ENCODE measurements around the gene R3HDM4.

The R3HDM4 gene

DNA sequence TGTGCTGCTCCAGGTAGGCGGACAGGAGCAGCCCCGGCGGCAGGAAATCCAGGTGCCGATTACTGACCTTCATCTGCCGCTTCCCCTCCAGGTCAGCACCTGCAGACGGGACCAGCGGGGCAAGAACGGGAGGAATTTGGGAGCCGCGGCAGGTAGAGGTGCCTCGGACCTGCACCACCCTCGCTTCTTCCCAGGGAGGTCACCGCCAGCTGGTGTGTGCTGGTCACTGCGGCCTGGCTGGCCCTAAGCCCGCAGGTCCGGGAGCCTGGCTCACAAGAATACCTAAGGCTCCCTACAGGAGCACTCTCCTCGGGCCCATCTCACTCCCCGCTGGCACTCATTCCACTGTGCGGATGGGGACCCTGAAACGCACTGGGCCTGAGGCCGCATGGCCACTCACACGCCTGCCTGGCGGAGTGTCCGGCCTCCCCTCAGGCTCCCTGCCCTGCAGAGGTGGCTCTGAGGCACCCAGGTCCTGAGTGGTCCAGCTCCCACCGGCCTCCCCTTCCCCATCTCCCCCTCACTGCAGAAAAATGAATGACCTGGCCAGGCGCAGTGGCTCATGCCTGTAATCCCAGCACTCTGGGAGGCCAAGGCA lies 15.5 kb downstream of the R3HDM4 start:
- Histone ChIP-seq H3K4me3 (ENCODE audit: low read depth, low read length, poor library complexity, severe bottlenecking) (no peak overlapping the region), H2AFZ (ENCODE audit: low read length) (no peak overlapping the region), H3K4me2 (ENCODE audit: low read length) (no peak overlapping the region), H3K79me2 (ENCODE audit: insufficient read depth, low read length) (no peaks in the 10 kb centered on the region), H3K4me1 (ENCODE audit: insufficient read depth, low read length, severe bottlenecking) (peaks cover 19% of the 10 kb centered on the region), H3K36me3 (ENCODE audit: insufficient read depth, low read length) (peaks cover 30% of the 10 kb centered on the region), H3K9me3 (ENCODE audit: low read length) (no peaks in the 10 kb centered on the region), H3F3A (ENCODE audit: insufficient read depth, low read length) (no peaks in the 10 kb centered on the region; the same call in 1 of the 2 replicates), H4K20me1 (ENCODE audit: insufficient read depth, low read length) (no peaks in the 10 kb centered on the region), H3K27ac (ENCODE audit: low read depth, low read length, poor library complexity, severe bottlenecking) (no peak overlapping the region), H3K9me2 (ENCODE audit: low read depth, low read length) (no peaks in the 10 kb centered on the region), H3K9ac (ENCODE audit: low read length) (no peak overlapping the region), H3K27me3 (ENCODE audit: insufficient read depth, low read length) (no peaks in the 10 kb centered on the region)
- TF ChIP-seq EZH2 (IDR thresholded peaks at IDR 0.05; ENCODE audit: borderline replicate concordance, low read length) = no peak
- TF ChIP-seq, protein P1, sequence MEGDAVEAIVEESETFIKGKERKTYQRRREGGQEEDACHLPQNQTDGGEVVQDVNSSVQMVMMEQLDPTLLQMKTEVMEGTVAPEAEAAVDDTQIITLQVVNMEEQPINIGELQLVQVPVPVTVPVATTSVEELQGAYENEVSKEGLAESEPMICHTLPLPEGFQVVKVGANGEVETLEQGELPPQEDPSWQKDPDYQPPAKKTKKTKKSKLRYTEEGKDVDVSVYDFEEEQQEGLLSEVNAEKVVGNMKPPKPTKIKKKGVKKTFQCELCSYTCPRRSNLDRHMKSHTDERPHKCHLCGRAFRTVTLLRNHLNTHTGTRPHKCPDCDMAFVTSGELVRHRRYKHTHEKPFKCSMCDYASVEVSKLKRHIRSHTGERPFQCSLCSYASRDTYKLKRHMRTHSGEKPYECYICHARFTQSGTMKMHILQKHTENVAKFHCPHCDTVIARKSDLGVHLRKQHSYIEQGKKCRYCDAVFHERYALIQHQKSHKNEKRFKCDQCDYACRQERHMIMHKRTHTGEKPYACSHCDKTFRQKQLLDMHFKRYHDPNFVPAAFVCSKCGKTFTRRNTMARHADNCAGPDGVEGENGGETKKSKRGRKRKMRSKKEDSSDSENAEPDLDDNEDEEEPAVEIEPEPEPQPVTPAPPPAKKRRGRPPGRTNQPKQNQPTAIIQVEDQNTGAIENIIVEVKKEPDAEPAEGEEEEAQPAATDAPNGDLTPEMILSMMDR (IDR thresholded peaks at IDR 0.05; ENCODE audit: low read length) = no peak

DNA sequence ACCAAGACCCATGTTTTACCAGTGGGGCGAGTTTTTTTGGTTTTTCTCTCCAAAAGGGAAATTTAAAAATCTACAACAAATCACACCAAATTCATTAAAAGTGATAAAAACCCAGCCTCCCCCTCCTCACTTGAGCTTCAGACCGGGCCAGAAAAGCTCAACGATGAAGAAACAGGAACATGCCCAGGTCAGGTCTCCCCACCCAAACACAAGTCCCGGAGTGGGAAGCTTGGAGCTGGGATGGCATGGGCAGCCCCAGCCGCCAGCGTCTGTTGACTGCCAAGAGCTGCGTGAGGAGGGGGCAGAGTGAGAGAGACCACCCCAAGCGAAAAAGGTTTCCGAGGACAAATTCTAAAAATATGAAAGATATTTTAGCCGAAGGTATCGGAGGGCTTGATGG lies 16.0 kb downstream of the R3HDM4 start:
- Histone ChIP-seq H3K9me3 (ENCODE audit: low read length) (no peaks in the 10 kb centered on the region), H3K79me2 (ENCODE audit: insufficient read depth, low read length) (no peaks in the 10 kb centered on the region), H3K4me2 (ENCODE audit: low read length) (no peak overlapping the region), H3K36me3 (ENCODE audit: insufficient read depth, low read length) (peaks cover 29% of the 10 kb centered on the region), H4K20me1 (ENCODE audit: insufficient read depth, low read length) (no peaks in the 10 kb centered on the region), H3K4me3 (ENCODE audit: low read depth, low read length, poor library complexity, severe bottlenecking) (no peak overlapping the region), H2AFZ (ENCODE audit: low read length) (no peak overlapping the region), H3K9ac (ENCODE audit: low read length) (no peak overlapping the region), H3K27me3 (ENCODE audit: insufficient read depth, low read length) (no peaks in the 10 kb centered on the region), H3K27ac (ENCODE audit: low read depth, low read length, poor library complexity, severe bottlenecking) (no peak overlapping the region), H3K9me2 (ENCODE audit: low read depth, low read length) (no peaks in the 10 kb centered on the region), H3K4me1 (ENCODE audit: insufficient read depth, low read length, severe bottlenecking) (peaks cover 23% of the 10 kb centered on the region), H3F3A (ENCODE audit: insufficient read depth, low read length) (no peaks in the 10 kb centered on the region; the same call in 1 of the 2 replicates)
- no peak for TF ChIP-seq EZH2 (IDR thresholded peaks at IDR 0.05; ENCODE audit: borderline replicate concordance, low read length)
- TF ChIP-seq, protein P1 (IDR thresholded peaks at IDR 0.05; ENCODE audit: low read length) = no peak

DNA sequence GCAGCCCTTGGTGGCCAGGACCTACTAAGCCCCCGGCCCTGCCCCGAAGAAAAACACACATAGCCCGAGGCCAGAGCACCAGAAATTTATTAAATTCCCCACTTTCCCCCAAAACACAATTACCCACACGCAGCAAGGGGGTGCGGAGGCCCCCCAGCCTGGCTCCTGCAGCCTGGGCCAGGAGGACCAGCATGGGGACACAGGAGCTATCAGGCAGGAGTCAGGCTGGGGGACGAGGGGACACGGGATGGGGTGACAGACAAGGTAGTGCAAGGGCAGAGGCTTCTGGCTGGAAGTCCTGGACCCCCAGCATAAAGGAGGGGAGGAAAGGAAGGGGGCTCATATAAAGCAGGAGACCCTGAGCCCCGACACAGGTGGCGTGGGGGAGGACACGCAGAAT lies 16.6 kb downstream of the R3HDM4 start:
- Histone ChIP-seq H3K36me3 (ENCODE audit: insufficient read depth, low read length) (peaks cover 28% of the 10 kb centered on the region), H3K27ac (ENCODE audit: low read depth, low read length, poor library complexity, severe bottlenecking) (no peak overlapping the region), H3K9me2 (ENCODE audit: low read depth, low read length) (no peaks in the 10 kb centered on the region), H3K4me2 (ENCODE audit: low read length) (no peak overlapping the region), H3K79me2 (ENCODE audit: insufficient read depth, low read length) (no peaks in the 10 kb centered on the region), H3F3A (ENCODE audit: insufficient read depth, low read length) (no peaks in the 10 kb centered on the region; the same call in 1 of the 2 replicates), H4K20me1 (ENCODE audit: insufficient read depth, low read length) (no peaks in the 10 kb centered on the region), H3K4me3 (ENCODE audit: low read depth, low read length, poor library complexity, severe bottlenecking) (no peak overlapping the region), H3K9ac (ENCODE audit: low read length) (no peak overlapping the region), H3K4me1 (ENCODE audit: insufficient read depth, low read length, severe bottlenecking) (peaks cover 25% of the 10 kb centered on the region), H3K27me3 (ENCODE audit: insufficient read depth, low read length) (no peaks in the 10 kb centered on the region), H3K9me3 (ENCODE audit: low read length) (no peaks in the 10 kb centered on the region), H2AFZ (ENCODE audit: low read length) (no peak overlapping the region)
- no peak for TF ChIP-seq EZH2 (IDR thresholded peaks at IDR 0.05; ENCODE audit: borderline replicate concordance, low read length)
- TF ChIP-seq, protein P1 (IDR thresholded peaks at IDR 0.05; ENCODE audit: low read length) = no peak

Measured in OCI-LY1 (cell line).